Measurements from ENCODE around the gene ZNF598.

ZNF598 gene

GRCh38 chr16:1990351-1991134, 19.1 kb downstream of the ZNF598 start:
- peak; percentile 69 for DNase-seq (ENCODE audit: low spot score)

GRCh38 chr16:1990101-1990350, 19.6 kb downstream of the ZNF598 start:
- no peak for DNase-seq (ENCODE audit: low spot score)

- no peak for DNase-seq (ENCODE audit: low spot score)
Observed at GRCh38 chr16:1989209-1990100, 20.2 kb downstream of the ZNF598 start, which contains the start of gene SYNGR3. Gene SYNGR3, plus strand, starts transcription at chr16:1989970. Its CDS starts 133 bp downstream, at chr16:1990103.

GRCh38 chr16:1987198-1987597, 22.4 kb downstream of the ZNF598 start:
- no peak for DNase-seq (ENCODE audit: low spot score)

GRCh38 chr16:1985466-1986150, 24.0 kb downstream of the ZNF598 start:
- no peak for DNase-seq (ENCODE audit: low spot score)

GRCh38 chr16:1984347-1985225, 25.0 kb downstream of the ZNF598 start:
- DNase-seq (ENCODE audit: low spot score), result peak; percentile 72

- DNase-seq (ENCODE audit: low spot score), result peak; percentile 98
Observed at GRCh38 chr16:1983544-1984346, 25.9 kb downstream of the ZNF598 start, which contains the start of gene GFER. Gene GFER, plus strand, starts transcription at chr16:1984193. Its CDS starts 26 bp downstream, at chr16:1984219.

- DNase-seq (ENCODE audit: low spot score), result no peak
Observed at GRCh38 chr16:1982991-1983543, 26.6 kb downstream of the ZNF598 start.

- DNase-seq (ENCODE audit: low spot score), result no peak
Observed at GRCh38 chr16:1982013-1982433, 27.6 kb downstream of the ZNF598 start.

- no peak for DNase-seq (ENCODE audit: low spot score)
Observed at GRCh38 chr16:1981398-1981836, 28.2 kb downstream of the ZNF598 start, which contains the start of gene NOXO1. Gene NOXO1, minus strand, starts transcription at chr16:1981469. Its CDS starts 290 bp downstream, at chr16:1981179.

GRCh38 chr16:1980770-1981087, 28.9 kb downstream of the ZNF598 start:
- no peak for DNase-seq (ENCODE audit: low spot score)

- DNase-seq (ENCODE audit: low spot score), result no peak
Observed at GRCh38 chr16:1980030-1980769, 29.4 kb downstream of the ZNF598 start.

GRCh38 chr16:1979271-1980029, 30.2 kb downstream of the ZNF598 start:
- DNase-seq (ENCODE audit: low spot score), result peak; percentile 64

- no peak for DNase-seq (ENCODE audit: low spot score)
Observed at GRCh38 chr16:1978476-1979120, 31.0 kb downstream of the ZNF598 start.

- no peak for DNase-seq (ENCODE audit: low spot score)
Observed at GRCh38 chr16:1977875-1978268, 31.7 kb downstream of the ZNF598 start.

- DNase-seq (ENCODE audit: low spot score), result no peak
Observed at GRCh38 chr16:1976951-1977874, 32.4 kb downstream of the ZNF598 start.

GRCh38 chr16:1976216-1976520, 33.5 kb downstream of the ZNF598 start:
- DNase-seq (ENCODE audit: low spot score), result no peak

Measured in ecto neural progenitor cell (in vitro differentiated cells).